ENCODE data around the gene IQCK. TPM values are rescaled to one million over a fixed set of nuclear protein-coding genes. Genes with fewer than 3 reads are reported as not detected.
"Not testable (repeated sequence)": the region's sequence is repeated elsewhere in the genome, so short reads cannot be mapped to it uniquely, and the experiment has no call there.

The IQCK gene
- total RNA-seq, 1 donor from 2014 or later = 5.8 TPM

DNA sequence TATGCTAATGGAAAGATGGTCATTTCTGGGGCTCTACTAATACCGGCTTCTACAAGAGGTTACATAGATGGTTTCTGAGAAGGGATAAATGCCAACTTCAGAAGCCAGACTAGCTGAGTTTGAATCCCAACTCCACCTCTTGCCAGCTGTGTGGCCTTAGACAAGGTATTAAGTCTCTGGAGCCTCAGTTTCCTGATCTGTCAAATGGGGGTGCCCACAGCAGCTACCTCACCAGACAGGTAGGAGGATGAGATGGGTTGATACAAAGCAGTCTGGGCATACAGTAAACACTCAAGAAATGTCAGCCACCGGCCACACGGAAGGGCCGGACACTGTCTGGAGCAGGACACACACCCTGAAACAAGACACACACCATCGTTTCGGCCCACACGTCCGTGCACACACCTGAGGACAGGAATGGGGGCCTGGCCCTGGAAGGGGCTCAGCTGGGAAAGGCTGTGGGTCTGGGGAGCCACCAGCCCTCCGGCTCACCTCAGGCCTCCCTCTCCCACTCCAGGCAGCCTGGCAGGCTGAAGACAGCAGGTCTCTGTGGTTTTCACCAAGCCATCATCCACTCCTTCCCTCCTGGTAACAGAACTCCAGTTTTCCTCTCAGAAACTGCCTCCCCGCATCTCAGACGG lies 5.5 kb upstream of the IQCK start:
- Mint-ChIP-seq H3K9me3 (ENCODE audit: unreplicated experiment) (no peaks in the 10 kb centered on the region), H3K4me1 (ENCODE audit: unreplicated experiment) (peaks cover 16% of the 10 kb centered on the region), H3K36me3 (ENCODE audit: unreplicated experiment) (peaks cover 19% of the 10 kb centered on the region), H3K4me3 (ENCODE audit: unreplicated experiment) (no peak overlapping the region), H3K27ac (ENCODE audit: unreplicated experiment) (no peak overlapping the region), H3K27me3 (ENCODE audit: unreplicated experiment) (no peaks in the 10 kb centered on the region)
- TF ChIP-seq, protein P1, sequence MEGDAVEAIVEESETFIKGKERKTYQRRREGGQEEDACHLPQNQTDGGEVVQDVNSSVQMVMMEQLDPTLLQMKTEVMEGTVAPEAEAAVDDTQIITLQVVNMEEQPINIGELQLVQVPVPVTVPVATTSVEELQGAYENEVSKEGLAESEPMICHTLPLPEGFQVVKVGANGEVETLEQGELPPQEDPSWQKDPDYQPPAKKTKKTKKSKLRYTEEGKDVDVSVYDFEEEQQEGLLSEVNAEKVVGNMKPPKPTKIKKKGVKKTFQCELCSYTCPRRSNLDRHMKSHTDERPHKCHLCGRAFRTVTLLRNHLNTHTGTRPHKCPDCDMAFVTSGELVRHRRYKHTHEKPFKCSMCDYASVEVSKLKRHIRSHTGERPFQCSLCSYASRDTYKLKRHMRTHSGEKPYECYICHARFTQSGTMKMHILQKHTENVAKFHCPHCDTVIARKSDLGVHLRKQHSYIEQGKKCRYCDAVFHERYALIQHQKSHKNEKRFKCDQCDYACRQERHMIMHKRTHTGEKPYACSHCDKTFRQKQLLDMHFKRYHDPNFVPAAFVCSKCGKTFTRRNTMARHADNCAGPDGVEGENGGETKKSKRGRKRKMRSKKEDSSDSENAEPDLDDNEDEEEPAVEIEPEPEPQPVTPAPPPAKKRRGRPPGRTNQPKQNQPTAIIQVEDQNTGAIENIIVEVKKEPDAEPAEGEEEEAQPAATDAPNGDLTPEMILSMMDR (IDR thresholded peaks at IDR 0.05) = no peak
- no peak for DNase-seq (ENCODE audit: extremely low spot score, unreplicated experiment)

GRCh38 chr16:19713697-19714096 lies 4.4 kb upstream of the IQCK start:
- Mint-ChIP-seq H3K4me1 (ENCODE audit: unreplicated experiment) (peaks cover 17% of the 10 kb centered on the region), H3K27ac (ENCODE audit: unreplicated experiment) (no peak overlapping the region)

DNA sequence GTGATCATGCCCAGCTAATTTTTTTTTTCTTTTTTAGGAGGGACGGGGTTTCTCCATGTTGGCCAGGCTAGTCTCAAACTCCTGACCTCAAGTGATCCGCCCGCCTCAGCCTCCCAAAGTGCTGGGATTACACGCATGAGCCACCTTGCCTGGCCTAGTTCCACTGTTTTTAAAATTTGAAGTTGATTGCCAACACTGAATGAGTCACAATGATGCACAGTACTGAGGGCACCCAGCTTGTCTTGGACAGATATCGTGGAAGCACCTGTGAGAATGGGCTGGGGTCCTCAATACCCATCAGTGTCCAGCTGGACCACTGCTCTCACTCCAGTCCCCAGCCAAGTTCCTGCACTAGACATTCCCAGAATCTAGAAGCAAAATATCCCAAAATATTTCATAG lies 2.5 kb upstream of the IQCK start:
- DNase-seq (ENCODE audit: extremely low spot score, unreplicated experiment) = no peak
- Mint-ChIP-seq H3K4me3 (ENCODE audit: unreplicated experiment) (no peak overlapping the region), H3K27me3 (ENCODE audit: unreplicated experiment) (no peaks in the 10 kb centered on the region), H3K9me3 (ENCODE audit: unreplicated experiment) (no peaks in the 10 kb centered on the region), H3K36me3 (ENCODE audit: unreplicated experiment) (peaks cover 11% of the 10 kb centered on the region), H3K27ac (ENCODE audit: unreplicated experiment) (no peak overlapping the region), H3K4me1 (ENCODE audit: unreplicated experiment) (peaks cover 23% of the 10 kb centered on the region)
- TF ChIP-seq, protein P1 (IDR thresholded peaks at IDR 0.05) = no peak

More at GRCh38 chr16:19713697-19714096, 4.4 kb upstream of the IQCK start:
- TF ChIP-seq, protein P1 (IDR thresholded peaks at IDR 0.05) = no peak
- no peak overlapping the region for H3K4me3 Mint-ChIP-seq (ENCODE audit: unreplicated experiment)
- peaks cover 19% of the 10 kb centered on the region for H3K36me3 Mint-ChIP-seq (ENCODE audit: unreplicated experiment)
- no peaks in the 10 kb centered on the region for H3K27me3 Mint-ChIP-seq (ENCODE audit: unreplicated experiment)
- H3K9me3 Mint-ChIP-seq (ENCODE audit: unreplicated experiment) = no peaks in the 10 kb centered on the region
- DNase-seq (ENCODE audit: extremely low spot score, unreplicated experiment) = no peak

GRCh38 chr16:19716183-19716582 lies 1.9 kb upstream of the IQCK start:
- Mint-ChIP-seq H3K27ac (ENCODE audit: unreplicated experiment) (no peak overlapping the region), H3K4me1 (ENCODE audit: unreplicated experiment) (peaks cover 23% of the 10 kb centered on the region), H3K36me3 (ENCODE audit: unreplicated experiment) (peaks cover 11% of the 10 kb centered on the region), H3K9me3 (ENCODE audit: unreplicated experiment) (no peaks in the 10 kb centered on the region), H3K4me3 (ENCODE audit: unreplicated experiment) (peak overlapping the region; percentile 93), H3K27me3 (ENCODE audit: unreplicated experiment) (no peaks in the 10 kb centered on the region)
- TF ChIP-seq, protein P1 (IDR thresholded peaks at IDR 0.05) = no peak
- DNase-seq (ENCODE audit: extremely low spot score, unreplicated experiment) = no peak

DNA sequence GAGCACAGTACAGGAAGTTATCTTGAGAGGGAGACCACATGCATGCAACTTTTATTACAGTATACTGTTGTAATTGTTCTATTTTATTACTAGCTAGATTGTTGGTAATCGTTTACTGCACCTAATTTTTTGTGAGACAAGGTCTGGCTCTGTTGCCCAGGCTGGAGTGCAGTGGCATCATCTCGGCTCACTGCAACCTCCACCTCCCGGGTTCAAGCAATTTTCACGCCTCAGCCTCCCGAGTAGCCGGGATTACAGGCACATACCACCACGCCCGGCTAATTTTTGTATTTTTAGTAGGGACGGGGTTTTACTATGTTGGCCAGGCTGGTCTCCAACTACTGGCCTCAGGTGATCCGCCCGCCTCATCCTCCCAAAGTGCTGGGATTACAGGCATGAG lies 1.3 kb upstream of the IQCK start:
- peaks cover 11% of the 10 kb centered on the region for H3K36me3 Mint-ChIP-seq (ENCODE audit: unreplicated experiment)
- H3K27ac Mint-ChIP-seq (ENCODE audit: unreplicated experiment) = peak overlapping the region; percentile 86
- H3K4me3 Mint-ChIP-seq (ENCODE audit: unreplicated experiment) = peak overlapping the region; percentile 93
- peaks cover 23% of the 10 kb centered on the region for H3K4me1 Mint-ChIP-seq (ENCODE audit: unreplicated experiment)
- H3K27me3 Mint-ChIP-seq (ENCODE audit: unreplicated experiment); H3K9me3 Mint-ChIP-seq (ENCODE audit: unreplicated experiment); DNase-seq (ENCODE audit: extremely low spot score, unreplicated experiment): not testable (repeated sequence)
